NCI-H1436 (cell line): ENCODE data around the gene MXD4.
"Not testable (repeated sequence)": the region's sequence is repeated elsewhere in the genome, so short reads cannot be mapped to it uniquely, and the experiment has no call there.

ENCODE experiments used
- DNase-seq: peaks from one replicate; lab custom pipeline; 2025; lab: John Stamatoyannopoulos, UW

Gene MXD4

DNA sequence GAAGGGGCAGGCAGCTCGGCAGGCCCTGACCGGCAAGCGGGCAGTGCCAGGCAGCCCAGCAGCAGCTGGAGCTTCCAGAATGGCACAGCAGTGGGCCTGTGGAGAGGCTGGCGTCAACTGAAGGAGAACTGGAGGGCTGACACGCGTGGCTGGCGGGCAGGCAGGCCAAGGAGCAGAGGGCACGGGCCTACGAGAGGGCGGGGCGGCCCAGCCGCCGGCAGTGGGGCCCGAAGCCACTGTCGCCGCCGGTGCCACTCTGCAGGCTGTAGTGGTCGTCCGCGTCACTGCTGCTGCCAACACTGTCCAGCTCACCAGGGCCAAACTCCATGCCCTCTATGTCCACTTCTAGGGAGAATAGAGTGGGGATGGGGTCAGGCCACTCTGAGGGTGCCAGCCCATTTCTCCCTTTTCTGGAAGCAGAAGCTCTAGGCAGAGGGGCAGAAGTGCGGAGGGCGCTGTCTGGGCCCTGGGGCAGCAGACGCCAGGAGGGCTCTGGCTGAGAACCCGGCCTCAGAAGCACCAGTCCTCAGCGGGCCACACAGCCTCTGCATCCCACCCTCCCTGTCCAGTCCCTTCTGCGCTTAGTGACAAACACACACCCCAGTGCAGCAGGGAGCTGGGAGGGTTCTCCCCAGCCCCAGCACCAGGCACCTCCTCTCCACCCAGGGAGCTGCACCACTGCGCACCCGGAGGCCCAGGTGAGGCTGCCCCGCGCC, 11.4 kb downstream of the MXD4 start:
- DNase-seq: no peak

GRCh38 chr4:2249526-2250356, 12.2 kb downstream of the MXD4 start:
- DNase-seq: no peak

- no peak for DNase-seq
Measured at GRCh38 chr4:2248821-2249261, 13.1 kb downstream of the MXD4 start.

DNA sequence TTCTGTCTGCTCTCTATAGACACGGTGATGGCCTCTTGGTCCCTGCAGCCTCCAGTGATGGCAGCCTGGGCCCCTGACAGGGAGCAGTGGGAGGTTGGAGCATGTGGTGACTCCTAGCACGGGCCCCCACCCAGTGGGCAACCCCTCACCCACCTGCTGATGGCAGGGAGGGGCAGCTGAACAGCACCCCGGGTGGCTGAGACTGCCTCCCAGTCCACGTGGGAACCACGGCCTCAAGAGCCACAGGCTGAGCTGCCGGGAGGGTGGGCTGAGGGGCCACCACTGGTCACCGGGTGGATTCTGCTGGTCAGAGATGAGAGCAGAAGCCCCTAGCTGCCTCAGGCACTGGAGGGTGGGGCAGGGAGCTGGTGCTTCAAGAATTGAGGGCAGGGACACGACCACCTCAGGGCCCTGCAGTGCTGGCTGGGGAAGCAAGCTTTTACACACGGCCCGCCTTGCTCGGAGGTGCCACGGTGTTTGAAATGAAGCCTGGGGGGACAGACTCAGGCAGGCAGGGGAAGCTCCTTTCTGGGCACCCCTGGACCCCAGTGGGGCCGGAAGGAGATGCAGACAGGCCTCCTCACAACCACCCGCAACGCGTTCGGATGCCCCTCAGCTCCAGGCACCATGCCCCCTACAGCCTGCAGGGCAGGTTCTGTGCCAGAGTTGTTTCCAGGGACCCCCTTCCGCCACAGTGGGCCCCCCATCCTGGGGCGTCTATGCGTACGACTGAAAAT, 13.7 kb downstream of the MXD4 start:
- DNase-seq: no peak

GRCh38 chr4:2247128-2248043, 14.5 kb downstream of the MXD4 start:
- no peak for DNase-seq

DNA sequence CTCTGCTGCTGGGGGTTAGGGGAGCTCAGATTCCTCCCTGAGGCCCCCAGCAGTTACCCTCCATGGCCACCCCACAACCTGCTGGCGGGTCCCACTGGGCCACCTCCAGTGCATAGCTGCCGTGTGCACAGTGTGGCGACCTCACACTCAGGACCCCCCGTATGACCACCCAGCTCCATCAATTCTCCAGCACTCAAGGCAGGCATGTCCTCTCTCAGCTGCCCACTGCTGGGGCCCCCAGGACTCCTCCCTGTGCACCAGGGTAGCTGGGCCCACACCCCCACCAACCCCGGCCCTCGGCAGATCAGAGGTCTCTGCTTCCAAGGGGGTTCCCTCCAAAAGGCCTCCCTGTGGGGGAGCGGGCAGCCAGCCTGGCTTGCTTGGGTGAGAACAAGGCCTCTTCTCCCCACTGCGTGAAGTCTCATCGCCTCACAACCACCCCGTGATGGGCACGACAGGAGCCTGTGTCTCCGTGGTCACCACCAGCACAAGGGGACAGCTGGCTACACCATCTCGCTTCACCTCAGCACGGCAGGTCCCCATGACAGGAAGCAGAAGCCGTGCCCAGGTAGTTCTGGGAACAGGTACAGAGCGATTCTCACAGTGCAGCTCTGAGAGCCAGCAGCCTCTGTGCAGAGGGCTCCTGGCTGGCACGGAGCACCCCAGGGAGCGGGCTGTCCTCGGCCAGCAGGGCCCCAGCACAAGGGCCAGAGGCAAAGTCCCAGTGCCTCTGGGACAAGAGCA, 15.4 kb downstream of the MXD4 start:
- no peak for DNase-seq

DNA sequence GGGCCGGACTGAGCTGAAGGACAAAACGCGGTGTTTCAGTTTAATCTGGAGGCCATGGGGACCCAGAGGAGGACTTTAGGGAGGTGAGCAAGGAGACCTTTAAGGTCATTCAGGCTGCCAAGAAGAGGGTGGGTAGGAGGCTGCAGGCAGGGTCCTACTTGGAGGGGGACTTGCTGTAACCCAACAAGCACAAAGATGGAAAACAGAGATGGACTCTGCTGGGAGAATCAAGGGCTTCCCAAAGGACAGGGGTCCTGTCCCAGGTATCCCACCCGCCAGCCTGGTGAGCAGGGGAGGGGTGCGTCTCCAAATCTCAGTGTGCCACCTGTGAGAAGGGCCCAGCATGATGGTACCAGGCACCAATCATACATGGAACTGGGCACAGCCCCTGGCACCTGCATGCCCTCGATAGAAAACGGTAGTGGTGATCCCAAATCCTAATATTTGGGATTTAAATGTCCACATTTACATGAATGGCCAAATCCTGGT, 16.1 kb downstream of the MXD4 start:
- no peak for DNase-seq

- DNase-seq: no peak
Measured at GRCh38 chr4:2245057-2245786, 16.7 kb downstream of the MXD4 start.

- no peak for DNase-seq
Measured at GRCh38 chr4:2243681-2244380, 18.1 kb downstream of the MXD4 start.

DNA sequence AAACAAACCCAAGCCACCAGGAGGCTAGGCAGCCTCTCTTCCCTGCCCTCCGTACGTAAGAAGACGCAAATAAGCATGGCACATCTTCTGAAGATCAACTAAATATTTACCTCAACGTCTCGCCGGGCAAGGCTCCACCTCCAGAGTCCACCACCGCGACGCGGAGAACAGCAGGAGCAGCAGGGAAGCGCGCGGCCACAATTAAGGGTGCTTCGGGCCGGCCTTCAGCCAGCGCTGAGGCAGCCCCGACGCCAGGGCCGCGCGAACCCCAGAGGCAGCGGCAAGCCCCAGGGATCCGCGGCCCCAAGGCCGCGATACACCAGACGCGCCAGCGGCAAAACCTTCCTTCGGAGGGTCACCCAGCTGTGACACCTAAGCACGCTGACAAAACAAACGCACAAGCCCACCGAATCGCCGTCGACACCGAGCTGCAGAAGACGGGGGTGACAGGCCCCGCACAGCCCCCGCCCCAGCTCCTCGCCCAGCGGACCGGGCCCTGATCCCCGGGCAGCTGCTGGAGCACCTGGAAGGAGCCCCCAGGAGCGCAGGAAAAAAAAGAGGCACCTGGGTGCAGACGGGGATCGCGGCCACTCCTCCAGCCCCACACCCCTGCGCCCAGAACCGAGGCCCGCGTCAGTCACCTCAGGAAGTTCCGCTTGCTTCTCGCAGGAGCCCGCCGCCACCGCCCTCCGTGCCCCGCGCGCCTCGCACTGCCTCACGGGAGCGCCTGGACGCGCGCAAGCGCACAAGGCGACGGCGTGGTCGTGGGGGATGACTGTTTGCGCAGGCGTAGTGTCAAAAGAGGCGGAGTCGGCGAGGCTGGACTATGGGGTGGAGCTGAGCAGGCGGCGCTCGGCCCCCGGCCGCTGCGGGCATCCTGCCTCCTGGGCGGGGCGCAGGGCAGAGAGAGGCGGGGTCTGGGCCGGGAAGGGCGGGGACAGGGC, 20.2 kb downstream of the MXD4 start, which contains the start of the genes HAUS3 and POLN:
HAUS3 (minus strand) TSS at position 712 of the 944 bp plus-strand sequence. CDS start 1,175 bp downstream, outside the sequence.
POLN (minus strand) TSS at position 712 of the 944 bp plus-strand sequence. CDS start 12,890 bp downstream, outside the sequence.
- peak; percentile 83 for DNase-seq

- DNase-seq: no peak
Measured at GRCh38 chr4:2241003-2241402, 20.9 kb downstream of the MXD4 start.

- no peak for DNase-seq
Measured at GRCh38 chr4:2236944-2237666, 24.8 kb downstream of the MXD4 start.

GRCh38 chr4:2231082-2231481, 30.8 kb downstream of the MXD4 start:
- no peak for DNase-seq

- DNase-seq: no peak
Measured at GRCh38 chr4:2226261-2226660, 35.6 kb downstream of the MXD4 start.

DNA sequence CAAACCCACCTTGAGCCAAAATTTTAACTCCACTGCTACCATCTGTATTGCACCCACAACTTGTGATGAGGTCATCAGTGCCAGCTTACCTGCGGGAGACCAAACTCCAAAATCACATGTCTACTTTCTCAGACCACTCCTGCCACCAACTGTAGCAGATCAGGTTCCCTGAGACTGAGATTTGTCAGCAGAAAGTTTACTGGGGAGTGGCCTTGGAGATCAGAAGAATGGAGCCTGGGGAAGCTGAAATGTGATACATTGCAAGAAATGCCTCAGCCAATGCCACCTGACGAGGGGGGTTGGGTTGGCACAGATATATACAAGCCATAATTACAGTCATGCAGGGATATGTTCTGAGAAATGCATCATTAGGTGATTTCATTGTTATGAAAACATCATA, 39.1 kb downstream of the MXD4 start:
- no peak for DNase-seq

GRCh38 chr4:2221378-2221777, 40.5 kb downstream of the MXD4 start:
- DNase-seq: not testable (repeated sequence)

- peak; percentile 19 for DNase-seq
Measured at GRCh38 chr4:2220016-2220630, 41.8 kb downstream of the MXD4 start.
